GM12865 (cell line): ENCODE data around the gene EFCAB13.

Source experiments
- DNase-seq: peaks from one replicate; pipeline ENCODE4 v3.0.0; 2010; ENCODE audit warnings: low read depth
- H3K4me3 ChIP-seq: 2 replicates; pipeline ENCODE4 v1.5.1; 2011; ENCODE audit warnings: mild to moderate bottlenecking, low read depth, low read length, control low read depth
- TF ChIP-seq, protein P1 (sequence below): IDR thresholded peaks from 2 replicates; pipeline ENCODE4 v1.5.1; 2011; ENCODE audit warnings: low read length, control low read depth, low read depth, inconsistent platforms; ENCODE audit not compliant: insufficient read depth; ENCODE audit errors: missing control alignments

Gene EFCAB13

DNA sequence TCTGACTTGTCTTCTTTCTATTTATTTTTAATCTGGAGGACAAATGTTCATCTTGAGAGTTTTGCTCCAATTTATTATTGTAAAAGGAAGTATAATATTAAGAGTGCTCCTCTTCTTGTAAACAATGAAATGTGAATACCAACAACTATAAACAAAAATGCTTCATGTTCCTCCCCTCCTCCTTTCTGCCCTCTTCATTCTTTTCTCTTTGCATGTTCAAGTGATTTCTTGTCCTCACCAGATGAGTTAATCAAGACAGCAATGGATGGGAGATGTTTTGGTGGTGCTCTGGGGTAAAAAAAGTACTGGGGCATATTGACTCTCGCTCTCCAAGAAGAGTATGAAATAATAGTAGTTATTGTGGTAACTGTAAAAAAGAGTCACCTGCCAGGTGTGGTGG is 45.8 kb upstream of the EFCAB13 start:
- no peak overlapping the region for H3K4me3 ChIP-seq
- DNase-seq = no peak
- TF ChIP-seq, protein P1, sequence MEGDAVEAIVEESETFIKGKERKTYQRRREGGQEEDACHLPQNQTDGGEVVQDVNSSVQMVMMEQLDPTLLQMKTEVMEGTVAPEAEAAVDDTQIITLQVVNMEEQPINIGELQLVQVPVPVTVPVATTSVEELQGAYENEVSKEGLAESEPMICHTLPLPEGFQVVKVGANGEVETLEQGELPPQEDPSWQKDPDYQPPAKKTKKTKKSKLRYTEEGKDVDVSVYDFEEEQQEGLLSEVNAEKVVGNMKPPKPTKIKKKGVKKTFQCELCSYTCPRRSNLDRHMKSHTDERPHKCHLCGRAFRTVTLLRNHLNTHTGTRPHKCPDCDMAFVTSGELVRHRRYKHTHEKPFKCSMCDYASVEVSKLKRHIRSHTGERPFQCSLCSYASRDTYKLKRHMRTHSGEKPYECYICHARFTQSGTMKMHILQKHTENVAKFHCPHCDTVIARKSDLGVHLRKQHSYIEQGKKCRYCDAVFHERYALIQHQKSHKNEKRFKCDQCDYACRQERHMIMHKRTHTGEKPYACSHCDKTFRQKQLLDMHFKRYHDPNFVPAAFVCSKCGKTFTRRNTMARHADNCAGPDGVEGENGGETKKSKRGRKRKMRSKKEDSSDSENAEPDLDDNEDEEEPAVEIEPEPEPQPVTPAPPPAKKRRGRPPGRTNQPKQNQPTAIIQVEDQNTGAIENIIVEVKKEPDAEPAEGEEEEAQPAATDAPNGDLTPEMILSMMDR = no peak

DNA sequence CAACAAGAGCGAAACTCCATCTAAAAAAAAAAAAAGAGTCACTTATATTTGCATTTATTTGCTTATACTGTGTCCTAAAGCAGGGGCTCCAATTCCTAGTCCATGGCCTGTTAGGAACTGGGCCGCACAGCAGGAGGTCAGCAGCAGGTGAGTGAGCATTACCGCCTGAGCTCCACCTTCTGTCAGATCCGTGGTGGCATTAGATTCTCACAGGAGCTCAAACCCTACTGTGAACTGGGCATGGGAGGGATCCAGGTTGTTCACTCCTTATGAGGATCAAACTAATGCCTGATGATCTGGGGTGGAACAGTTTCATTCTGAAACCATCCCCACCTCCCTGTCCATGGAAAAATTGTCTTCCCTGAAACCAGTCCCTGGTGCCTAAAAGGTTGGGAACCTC is 45.2 kb upstream of the EFCAB13 start:
- H3K4me3 ChIP-seq = peak overlapping the region; percentile 22
- TF ChIP-seq, protein P1 = no peak
- peak; percentile 35 for DNase-seq

DNA sequence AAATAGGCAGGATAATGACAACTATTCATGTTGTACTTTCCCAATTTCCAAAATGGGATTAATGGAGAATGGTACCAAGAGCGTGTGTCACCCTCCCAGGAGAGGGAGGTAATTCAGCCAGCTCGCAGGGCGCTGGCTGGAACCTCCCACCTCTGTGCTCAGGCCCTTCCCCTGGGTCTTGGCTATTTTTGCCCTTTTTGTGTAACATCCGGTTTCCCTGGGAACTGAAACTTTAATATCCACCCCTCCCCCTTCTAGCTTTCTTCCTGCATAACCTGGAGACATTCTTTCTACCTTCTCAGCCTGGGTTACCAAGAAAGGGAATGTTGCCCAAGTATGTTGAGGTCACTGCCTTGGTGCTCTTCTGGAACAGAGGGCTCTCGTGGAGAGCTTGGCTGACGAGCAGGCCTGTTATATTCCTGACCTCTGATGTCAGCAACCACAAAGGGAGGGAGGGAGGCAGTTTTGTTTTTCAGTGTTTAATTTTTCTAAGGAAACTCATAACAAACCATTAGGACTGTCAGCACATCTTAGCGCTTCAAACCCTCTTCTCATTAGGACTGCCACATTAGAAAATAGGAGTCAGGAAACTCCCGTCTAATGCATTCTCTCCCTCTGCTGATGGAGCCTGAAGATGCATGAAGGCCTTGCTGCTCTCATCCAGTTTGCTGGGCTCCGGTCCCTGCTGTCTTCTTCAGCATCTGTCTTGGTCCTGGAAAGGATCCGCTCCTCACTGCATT is 44.5 kb upstream of the EFCAB13 start:
- peak; percentile 90 for DNase-seq
- TF ChIP-seq, protein P1 = no peak
- peak overlapping the region; percentile 22 for H3K4me3 ChIP-seq

DNA sequence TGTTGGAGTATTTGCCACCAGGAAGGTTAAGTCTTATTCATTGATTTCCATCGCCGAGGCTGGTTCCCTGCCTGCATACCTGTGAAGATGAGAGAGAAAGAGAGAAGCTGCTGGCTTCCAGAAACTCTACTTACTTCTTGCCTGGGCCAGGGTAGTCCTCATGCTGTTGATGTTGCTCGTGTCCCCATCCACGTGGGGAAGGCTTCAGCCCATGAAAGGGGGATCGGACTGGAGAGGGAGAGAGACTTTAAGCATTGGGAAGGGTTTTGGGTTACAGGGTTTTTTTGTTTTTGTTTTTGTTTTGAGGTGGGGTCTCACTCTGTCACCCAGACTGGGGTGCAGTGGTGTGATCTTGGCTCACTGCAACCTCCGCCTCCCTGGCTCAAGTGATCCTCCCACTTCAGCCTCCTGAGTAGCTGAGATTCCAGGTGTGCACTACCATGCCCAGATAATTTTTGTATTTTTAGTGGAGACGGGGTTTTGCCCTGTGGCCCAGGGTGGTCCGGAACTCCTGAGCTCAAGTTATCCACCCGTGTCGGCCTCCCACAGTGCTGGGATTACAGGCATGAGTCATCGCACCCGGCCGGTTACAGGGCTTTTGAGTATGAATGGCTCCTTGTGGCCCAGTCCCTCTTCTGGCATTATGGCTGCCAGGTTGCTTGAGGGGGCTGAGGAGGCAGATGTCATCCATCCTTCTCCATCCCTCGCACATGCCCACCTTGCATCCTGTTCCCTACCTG is 43.5 kb upstream of the EFCAB13 start:
- no peak for DNase-seq
- TF ChIP-seq, protein P1 = no peak
- no peak overlapping the region for H3K4me3 ChIP-seq

DNA sequence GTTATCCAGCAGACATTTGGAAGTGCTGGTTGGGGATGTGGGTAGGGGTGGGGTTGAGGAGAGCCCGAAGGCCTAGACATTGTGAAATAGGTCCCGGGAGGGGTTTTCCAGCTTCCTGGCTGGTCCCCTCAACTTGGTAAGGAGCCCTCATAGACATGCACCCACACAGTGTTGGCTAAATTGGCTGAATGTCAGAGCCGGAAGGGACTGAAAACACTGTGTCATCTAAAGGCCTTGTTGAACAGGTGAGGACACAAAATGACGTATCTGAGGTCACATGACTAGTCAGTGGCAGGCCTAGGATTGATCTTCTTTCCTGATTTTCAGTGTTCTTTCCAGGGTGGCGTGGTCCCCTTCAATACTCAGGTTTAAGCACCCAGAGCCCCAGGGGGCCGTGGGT is 42.5 kb upstream of the EFCAB13 start:
- H3K4me3 ChIP-seq = no peak overlapping the region
- no peak for DNase-seq
- TF ChIP-seq, protein P1 = no peak

DNA sequence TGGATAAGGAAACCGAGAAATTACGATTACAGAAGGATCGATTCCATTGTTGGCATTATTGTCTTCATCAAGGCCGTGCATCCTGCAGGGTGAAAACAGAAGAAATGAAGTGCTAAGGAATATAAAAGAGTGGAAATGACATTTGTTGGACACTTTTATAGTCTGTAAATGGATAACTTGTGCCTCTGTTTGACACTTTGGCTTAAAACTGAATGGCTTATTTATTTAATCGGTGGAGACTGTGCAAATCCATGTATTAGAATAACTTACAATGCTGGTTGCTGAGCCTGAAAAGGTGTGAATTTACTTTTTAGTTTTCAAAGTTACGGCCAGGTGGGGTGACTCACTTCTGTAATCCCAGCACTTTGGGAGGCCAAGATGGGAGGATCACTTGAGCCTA is 38.8 kb upstream of the EFCAB13 start:
- DNase-seq = no peak
- no peak overlapping the region for H3K4me3 ChIP-seq
- TF ChIP-seq, protein P1 = no peak
